ENCODE results near the gene AHCYL2. TPM values are rescaled to one million over a fixed set of nuclear protein-coding genes. Genes with fewer than 3 reads are reported as not detected.

AHCYL2 gene
- total and polyA plus RNA-seq, 4 donors: 2.0 to 10.0 (median 3.6) TPM

- DNase-seq (ENCODE audit: low spot score): no peak
- H3K9me3 ChIP-seq (ENCODE audit: control insufficient read depth in 4 of 4, low read length in 3 of 4): no peaks in the 10 kb centered on the region
- H3K4me1 ChIP-seq (ENCODE audit: control insufficient read depth in 4 of 4, insufficient read depth in 4 of 4, low read length in 3 of 4): peaks cover 1 to 38% (median 22%) of the 10 kb centered on the region in 4 donors
- H3K27ac ChIP-seq (ENCODE audit: low read depth in 1 of 2, low read length in 2 of 2): no peak overlapping the region
- H3K36me3 ChIP-seq (ENCODE audit: control insufficient read depth in 4 of 4, insufficient read depth in 3 of 4, low read depth in 1 of 4, low read length in 3 of 4): no peaks in the 10 kb centered on the region
- H3K9ac ChIP-seq (ENCODE audit: low read depth in 1 of 2, low read length in 2 of 2): no peak overlapping the region
- peak overlapping the region; percentile 37 to 92 (median 80) for H3K4me3 ChIP-seq (ENCODE audit: low read depth in 1 of 3, low read length in 3 of 3)
- 31% methylated on average over 14 of the region's 14 CpGs for WGBS
- TF ChIP-seq TAF1 (conservative IDR thresholded peaks at IDR 0.05) (no peak), REST (IDR thresholded peaks at IDR 0.05) (no peak), HNF4A (conservative IDR thresholded peaks at IDR 0.05) (no peak), GABPA (IDR thresholded peaks at IDR 0.05 in 1 of 2, conservative IDR thresholded peaks at IDR 0.05 in 1 of 2) (no peak), HNF4G (IDR thresholded peaks at IDR 0.05) (no peak), ATF3 (IDR thresholded peaks at IDR 0.05) (no peak), ZBTB33 (IDR thresholded peaks at IDR 0.05) (no peak)
- no peaks in the 10 kb centered on the region for H3K27me3 ChIP-seq (ENCODE audit: control insufficient read depth in 4 of 4, insufficient read depth in 4 of 4, low read length in 3 of 4)
These were observed 37.0 kb upstream of the AHCYL2 start for GRCh38 chr7:129187681-129188371.

- H3K36me3 ChIP-seq (ENCODE audit: control insufficient read depth in 4 of 4, insufficient read depth in 3 of 4, low read depth in 1 of 4, low read length in 3 of 4): no peaks in the 10 kb centered on the region
- TF ChIP-seq FOXA2 (IDR thresholded peaks at IDR 0.05): no peak
- TF ChIP-seq TAF1 (conservative IDR thresholded peaks at IDR 0.05): no peak
- TF ChIP-seq ZBTB33 (IDR thresholded peaks at IDR 0.05): no peak
- no peak for TF ChIP-seq MAX (IDR thresholded peaks at IDR 0.05)
- no peak for TF ChIP-seq FOXA1 (IDR thresholded peaks at IDR 0.05)
- TF ChIP-seq SP1 (IDR thresholded peaks at IDR 0.05): no peak
- no peak for TF ChIP-seq ATF3 (IDR thresholded peaks at IDR 0.05)
- no peak for TF ChIP-seq CTCF (IDR thresholded peaks at IDR 0.05; ENCODE audit: low read depth, low read length, missing input control)
- no peak for TF ChIP-seq HNF4G (IDR thresholded peaks at IDR 0.05)
- TF ChIP-seq JUND (IDR thresholded peaks at IDR 0.05): no peak
- no peak for TF ChIP-seq GABPA (IDR thresholded peaks at IDR 0.05 in 1 of 2, conservative IDR thresholded peaks at IDR 0.05 in 1 of 2)
- peak within 1 kb of the TSS; percentile 37 to 92 (median 80) for H3K4me3 ChIP-seq (ENCODE audit: low read depth in 1 of 3, low read length in 3 of 3)
- WGBS: 2% methylated on average over 48 of the region's 48 CpGs
- no peaks in the 10 kb centered on the region for H3K27me3 ChIP-seq (ENCODE audit: control insufficient read depth in 4 of 4, insufficient read depth in 4 of 4, low read length in 3 of 4)
- H3K4me1 ChIP-seq (ENCODE audit: control insufficient read depth in 4 of 4, insufficient read depth in 4 of 4, low read length in 3 of 4): peaks cover 1 to 38% (median 24%) of the 10 kb centered on the region in 4 donors
- peak within 1 kb of the TSS in 1 of 2 donors; percentile 36 for H3K9ac ChIP-seq (ENCODE audit: low read depth in 1 of 2, low read length in 2 of 2)
- peak; percentile 66 for DNase-seq (ENCODE audit: low spot score)
- H3K27ac ChIP-seq (ENCODE audit: low read depth in 1 of 2, low read length in 2 of 2): peak within 1 kb of the TSS; percentile 42 to 54
- H3K9me3 ChIP-seq (ENCODE audit: control insufficient read depth in 4 of 4, low read length in 3 of 4): no peaks in the 10 kb centered on the region
These were observed 36.4 kb upstream of the AHCYL2 start, which contains the start of gene SMO for GRCh38 chr7:129188372-129188891. SMO (plus strand) TSS chr7:129188633; CDS start chr7:129189152, 519 bp downstream.
